ENCODE measurements around the gene NTPCR.
"Not testable (repeated sequence)": the region's sequence is repeated elsewhere in the genome, so short reads cannot be mapped to it uniquely, and the experiment has no call there.

NTPCR gene, protein sequence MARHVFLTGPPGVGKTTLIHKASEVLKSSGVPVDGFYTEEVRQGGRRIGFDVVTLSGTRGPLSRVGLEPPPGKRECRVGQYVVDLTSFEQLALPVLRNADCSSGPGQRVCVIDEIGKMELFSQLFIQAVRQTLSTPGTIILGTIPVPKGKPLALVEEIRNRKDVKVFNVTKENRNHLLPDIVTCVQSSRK

DNA sequence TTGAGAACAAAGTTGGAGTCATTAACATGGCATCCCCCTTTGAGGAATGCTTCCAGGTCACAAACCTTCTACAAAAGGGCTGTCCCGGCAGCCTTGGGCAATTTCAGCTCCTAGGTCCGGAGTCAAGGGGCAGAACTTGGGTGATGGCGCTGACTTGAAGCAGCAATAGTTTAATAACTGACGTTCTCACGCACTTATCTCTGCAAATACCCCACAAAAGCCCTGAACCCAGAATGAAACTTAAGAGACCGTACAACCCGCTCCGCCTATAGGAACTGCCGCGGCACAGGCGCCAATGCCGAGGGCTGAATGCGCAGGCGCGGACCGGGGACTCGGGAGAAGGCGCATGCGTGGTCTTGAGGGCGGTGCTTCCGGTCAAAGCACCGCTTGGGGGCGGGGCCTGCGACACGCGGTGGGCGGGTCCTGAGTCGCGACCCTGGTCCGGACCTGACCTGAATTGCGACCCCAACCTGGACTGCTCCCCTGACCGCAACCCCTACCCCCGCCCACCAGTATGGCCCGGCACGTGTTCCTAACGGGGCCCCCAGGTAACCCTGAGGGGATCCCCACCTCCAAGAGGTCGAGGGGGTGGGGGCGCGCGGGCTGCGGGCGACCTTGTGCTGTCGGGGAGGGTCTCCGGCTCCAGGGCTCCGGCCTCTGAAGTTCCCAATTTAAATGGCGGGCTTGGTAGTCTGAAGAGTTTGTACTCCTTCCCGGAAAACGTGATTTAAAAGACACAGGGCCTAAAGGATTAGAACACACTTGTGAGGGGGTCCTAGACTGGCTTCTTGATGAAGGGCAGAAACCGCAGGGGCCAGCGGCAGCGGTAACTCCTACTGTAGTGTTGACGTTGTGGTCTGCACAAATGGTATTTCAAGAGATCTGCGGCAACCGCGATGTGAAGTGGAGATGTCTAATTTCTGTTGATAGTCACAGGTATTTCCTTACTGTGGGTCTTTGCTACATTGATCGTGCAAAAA, at the start of gene NTPCR:
Gene NTPCR, plus strand, starts transcription at position 415 of the 980 bp plus-strand sequence. Its CDS starts 100 bp downstream, at position 515.
- DNase-seq, result peak; percentile 82 to 93 (median 90)

DNA sequence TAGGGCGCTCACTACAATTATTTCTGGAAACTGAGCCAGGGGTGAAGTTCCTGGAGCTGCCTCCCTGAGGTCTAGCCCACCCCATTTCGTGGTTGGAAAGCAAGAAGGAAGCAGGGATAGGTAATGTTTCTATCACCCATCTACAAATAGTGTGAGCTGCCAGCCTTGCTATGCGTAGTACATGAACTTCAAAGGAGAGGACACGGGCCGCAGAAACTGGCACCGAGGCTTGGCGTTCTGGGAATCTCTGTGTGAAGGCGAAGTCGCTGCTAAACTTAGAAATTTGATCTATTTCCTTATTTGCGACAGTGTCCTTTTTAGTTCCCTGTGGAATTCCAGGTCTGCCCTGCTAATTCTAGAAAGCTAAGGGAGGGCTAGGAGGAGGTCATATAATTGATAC, 49.6 kb upstream of the NTPCR start:
- DNase-seq, result no peak

DNA sequence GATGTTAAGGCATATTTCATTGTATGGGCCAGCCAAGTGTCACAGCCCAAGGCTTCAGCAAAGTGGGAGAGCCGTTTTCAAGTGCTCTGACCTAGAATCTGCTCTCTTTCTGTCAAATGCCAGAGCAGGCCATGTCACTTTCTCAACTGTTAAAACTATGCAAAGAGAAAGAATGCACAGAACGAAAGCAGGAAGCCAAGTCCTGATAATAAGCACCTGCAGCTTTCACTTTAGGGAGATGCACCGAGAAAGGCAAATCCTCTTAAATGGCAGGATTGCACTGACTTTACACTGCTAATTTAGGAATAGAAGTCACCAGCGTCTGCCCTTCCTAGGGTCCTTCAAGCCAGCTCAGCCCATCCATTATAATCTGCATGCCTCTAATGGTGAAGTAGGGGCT, 49.2 kb upstream of the NTPCR start:
- peak in 1 of 6 experiments; percentile 6 for DNase-seq

DNA sequence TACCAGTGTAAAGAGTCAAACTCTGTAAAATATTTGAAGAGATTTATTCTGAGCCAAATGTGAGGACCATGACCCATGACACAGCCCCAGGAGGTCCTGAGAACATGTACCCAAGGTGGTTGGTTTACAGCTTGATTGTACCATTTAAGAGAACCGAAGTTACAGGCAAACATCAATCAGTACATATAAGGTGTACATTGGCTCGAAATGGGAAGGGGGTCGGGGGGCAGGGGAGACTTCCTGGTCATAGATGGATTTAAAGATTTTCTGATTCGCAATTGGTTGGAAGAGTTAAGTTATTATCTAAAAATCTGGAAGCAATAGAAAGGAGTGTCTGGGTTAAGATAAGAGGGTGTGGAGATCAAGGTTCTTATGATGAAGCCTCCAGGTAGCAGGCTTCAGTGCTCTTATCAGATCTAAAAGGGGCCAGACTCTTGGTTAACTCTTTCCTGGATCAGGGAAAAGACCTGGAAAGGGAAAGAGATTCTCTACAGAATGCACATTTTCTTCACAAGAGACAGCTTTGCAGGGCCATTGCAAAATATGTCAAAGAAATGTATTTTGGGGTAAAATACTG, 47.5 kb upstream of the NTPCR start:
- no peak for DNase-seq

DNA sequence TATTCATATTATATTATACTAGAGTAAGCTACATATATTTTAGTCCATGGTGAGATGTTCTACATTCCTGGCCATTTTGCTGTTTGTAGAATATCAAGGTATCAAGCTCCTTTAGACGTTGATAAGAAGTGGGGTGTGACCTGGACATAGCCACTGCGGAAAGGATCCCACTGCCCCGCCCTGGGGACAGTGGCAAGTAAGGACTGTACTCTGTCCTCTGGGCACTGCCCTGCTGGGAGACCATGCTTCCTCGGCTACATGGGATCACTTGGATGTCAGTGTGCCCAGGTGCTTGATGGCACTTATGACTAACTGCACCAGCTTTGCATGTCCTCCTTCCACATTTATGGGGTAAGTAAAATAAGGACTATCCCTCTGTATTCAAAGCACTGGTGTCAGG, 46.3 kb upstream of the NTPCR start:
- no peak for DNase-seq

DNA sequence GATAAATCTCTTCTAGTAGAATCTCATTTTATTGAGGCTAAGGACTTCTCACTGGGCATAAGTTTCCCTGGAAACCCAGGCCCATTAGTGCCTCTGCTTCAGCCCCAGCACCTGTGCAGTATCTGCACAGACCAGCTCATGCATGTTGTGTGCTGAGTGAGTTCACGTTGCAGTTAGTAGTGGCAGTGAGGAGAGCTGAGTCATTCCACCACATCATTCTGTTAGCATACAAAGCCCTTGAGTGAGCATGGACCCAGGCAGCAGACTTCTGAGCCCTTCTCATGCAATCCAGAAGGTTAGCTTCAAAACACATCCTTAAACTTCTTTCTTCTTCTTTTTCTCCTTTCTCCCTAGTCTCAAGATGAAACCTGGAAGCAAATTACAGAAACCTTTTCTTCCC, 45.8 kb upstream of the NTPCR start:
- no peak for DNase-seq

DNA sequence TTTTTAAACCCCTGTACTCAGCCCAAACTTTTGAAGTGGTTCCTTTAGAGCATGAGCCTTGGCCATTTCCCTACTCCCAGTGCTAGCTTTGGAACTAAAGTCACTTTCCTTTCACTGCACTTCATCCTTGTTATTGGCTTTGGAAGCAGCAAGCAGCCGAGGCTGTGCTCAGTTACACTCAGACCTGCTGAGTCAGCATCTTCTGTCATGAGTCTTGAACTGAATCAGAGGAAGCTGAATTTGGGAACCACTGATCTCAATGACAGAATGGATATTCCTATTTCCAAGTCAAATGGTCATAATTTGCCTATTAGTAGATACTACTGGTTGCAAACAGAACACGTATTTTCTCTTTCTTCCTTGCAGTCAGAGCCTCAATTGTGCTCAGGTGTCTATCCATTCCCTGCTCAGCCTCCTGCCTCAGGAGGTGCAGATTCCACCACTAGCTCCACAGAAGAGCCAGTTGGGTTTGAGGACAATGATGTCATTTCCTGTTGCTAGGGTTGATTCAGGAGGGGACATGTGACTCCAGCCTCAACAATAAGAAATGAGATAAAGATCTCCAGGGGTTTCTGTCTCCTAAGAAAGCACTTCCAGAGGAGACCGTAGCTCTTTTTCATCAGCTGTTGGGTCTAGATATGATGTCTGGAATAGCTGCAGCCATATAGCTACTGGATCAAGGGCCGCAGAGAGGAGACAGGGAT, 44.9 kb upstream of the NTPCR start:
- no peak for DNase-seq

DNA sequence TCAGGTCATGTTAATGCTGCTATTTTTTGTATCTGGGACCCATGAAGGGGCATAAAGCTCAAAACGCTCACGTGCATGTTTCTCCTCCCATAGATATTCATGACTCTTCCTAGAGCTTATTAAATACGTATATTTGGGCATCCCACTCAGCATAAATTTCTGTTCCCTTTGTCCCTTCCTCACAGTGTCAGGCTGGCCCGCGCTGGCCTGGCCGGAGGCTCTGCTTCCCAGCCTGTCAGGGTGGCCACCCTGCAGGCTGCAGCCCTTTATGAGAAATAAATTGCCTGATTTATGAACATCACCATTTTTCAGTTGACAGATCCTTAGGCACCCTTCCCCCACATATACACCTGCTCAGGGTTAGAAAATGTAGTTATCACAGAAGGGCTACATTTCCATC, 44.0 kb upstream of the NTPCR start:
- DNase-seq, result no peak

DNA sequence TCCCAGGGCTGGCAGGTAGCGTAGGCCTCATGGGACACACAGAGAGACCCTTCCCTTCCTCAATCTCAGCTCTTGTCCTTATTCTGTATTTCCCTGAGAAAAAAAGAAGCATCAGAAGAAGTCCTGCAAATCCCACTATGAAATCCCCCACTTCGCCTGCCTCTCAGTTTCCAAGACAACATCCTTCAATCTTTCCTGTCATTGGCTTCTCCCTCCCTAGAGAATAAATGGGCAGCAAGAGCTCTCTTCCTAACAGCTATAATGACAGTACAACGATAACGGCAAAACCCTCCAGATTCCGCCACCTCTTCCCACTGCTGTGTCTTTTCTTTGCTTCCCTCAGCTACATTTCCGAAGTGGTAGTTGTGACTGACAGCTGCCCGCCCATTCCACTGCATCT, 41.6 kb upstream of the NTPCR start:
- DNase-seq, result no peak

DNA sequence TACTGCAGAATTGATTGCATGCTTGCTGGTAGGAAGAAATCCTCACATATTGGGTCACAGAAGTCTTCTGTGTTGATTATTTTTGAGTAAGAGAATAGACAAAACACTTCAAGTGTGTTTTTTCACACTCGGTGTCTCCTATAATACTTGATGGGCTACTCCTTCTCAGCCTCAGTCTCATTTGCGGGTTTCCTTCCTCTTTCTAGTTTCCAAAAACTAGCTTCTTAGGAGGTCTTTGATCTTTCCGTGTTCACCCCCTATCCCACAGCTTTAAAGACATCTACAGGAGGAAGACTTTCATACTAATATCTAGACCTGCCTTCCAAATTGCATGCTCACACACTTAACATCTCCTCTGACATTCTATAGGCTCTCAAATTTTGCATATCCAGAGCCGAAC, 40.7 kb upstream of the NTPCR start:
- DNase-seq, result no peak

DNA sequence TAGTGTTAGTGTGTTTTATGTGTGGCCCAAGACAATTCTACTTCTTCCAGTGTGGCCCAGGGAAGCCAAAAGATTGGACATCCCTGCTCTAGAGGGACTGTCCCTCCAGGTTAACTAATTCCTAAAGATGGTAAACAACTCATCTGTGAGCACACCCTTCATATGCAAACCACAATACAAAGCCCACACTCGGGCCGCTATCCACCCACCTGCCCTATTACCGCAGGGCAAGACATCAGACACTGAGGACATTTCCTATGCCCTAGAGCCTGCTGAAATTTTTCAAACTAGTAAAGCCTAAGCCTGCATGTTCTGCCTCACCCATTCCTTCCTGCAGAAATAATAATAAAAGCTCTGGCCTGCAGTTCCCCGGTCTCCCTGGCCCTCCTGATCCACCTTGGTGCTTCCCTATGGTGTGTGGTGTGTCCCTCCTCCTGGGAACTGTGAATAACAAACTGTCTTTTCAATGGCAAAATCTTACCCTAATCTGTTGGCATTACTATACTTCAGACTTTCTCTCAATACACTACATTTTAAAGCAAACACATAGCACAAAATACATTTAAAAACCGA, 39.3 kb upstream of the NTPCR start:
- no peak for DNase-seq

DNA sequence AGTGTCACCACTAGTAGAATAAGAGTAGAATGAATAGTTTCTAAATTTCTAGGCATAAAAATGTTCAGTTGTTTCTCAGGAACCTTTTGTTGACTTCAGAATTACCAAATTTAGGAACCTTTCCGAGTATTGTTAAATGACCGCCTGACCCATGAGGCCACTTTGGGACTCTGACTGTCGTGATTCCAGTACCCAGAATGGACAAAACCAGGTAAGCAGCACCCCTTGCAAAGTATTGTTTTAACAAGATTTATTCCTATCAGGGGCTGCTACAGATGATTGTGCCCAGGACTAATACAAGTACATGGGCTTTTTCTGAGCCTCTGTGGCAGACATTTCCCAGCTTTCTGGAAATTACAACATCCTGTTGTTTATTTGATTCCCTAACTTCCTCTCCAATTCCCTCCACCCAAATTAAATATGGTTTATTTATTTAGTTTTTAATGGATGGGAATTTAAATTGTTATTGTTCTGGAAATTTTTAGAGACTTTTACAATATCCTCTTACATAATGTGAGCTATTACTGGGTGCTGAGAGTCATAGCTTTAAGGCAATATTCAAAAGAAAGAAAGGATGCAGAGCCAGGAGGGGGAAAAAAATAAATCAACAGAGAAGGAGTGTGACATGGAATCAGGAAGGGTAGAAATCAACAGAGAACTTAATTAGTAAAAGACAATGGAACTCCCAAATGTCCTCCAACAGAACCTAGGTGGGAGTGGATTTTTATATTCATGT, 37.4 kb upstream of the NTPCR start:
- no peak for DNase-seq

DNA sequence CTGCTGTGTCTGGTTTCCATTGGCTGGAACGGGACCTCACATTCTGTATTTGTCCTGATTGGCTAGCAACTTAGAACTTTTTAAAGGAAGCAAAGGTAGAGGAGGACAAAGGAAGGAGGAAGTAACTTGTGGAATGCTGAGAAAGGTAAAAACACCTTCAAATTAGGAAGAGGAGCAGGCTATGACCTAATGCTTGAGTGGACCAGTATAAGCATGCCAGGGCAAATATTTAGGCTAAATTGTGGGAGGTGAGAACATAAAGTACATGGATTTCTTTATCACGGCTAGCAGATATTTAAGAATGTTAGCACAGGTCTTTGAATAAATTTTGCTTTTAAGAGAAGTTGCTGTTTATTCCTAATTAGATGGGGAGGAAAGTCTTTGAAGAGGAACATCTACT, 36.1 kb upstream of the NTPCR start:
- DNase-seq, result not testable (repeated sequence)

DNA sequence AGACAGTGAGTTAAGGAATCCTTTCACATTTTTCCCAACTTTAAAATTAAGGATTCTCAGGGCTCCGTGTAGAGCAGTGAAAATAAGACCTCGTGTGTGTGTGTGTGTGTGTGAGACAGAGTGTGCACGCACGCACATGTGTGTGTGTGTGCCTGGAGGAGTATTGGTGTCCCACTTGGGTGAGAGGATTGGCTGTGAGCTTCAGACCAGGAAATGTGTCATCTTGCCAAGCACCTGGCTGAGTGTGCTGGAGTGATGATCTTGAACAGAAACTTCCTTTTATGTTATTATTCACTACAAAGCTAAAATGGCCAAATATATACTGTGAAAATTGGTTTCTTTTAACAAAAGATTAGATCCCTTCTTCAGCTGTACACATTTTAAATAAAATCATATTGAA, 35.2 kb upstream of the NTPCR start:
- DNase-seq, result no peak

DNA sequence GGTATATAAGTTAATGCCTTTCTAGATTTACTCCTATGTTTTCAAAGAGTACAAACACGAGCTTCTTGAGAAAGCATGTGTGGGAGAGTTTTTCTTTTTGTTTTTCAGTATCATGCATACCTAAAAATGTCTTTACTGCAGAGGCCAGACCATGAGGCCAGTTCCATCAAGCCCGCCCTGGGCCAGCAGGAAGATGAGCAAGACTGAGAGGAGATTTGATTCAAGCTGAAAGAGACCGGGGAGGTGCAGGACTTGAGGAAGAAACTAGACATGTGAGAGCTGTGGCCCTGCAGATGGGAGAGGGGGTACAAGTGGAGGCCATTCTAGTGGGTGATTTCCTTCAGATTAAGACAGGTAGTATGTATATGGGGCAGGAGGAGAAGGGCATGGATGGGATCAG, 33.4 kb upstream of the NTPCR start:
- no peak for DNase-seq

DNA sequence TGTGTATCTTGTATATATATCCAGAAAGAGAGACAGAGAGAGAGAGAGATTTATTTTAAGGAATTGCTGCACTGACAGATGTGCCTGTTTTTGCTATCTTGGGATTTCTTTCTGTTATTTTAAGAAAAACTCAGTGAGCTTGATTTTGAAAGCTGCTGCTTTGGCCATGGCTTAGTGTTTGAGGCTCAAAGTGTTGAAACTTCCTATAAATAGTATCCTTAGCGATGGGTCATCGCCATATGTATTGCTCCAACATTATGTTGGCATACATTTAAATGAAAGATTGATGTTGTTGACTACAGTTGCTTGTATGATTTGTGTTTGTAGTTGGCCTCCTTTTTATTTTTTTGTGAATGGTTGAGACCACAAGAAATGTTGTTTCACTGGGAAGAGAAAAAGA, 29.0 kb upstream of the NTPCR start:
- no peak for DNase-seq

DNA sequence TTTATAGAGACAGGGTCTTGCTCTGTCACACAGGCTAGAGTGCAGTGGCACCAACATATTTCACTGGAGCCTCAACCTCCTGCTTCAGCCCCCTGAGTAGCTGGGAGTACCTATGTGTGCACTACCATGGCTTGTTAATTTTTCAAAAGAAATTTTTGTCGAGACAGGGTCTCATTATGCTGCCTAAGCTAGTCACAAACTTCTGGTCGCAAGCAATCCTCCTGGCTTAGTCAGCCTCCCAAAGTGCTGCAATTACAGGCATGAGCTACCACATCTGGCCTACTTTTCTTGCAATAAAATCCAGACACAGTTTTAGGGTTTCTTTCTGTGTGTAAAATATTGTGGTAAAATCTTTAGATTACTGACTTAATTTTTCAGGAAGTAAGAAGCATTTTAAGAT, 27.9 kb upstream of the NTPCR start:
- DNase-seq, result no peak

DNA sequence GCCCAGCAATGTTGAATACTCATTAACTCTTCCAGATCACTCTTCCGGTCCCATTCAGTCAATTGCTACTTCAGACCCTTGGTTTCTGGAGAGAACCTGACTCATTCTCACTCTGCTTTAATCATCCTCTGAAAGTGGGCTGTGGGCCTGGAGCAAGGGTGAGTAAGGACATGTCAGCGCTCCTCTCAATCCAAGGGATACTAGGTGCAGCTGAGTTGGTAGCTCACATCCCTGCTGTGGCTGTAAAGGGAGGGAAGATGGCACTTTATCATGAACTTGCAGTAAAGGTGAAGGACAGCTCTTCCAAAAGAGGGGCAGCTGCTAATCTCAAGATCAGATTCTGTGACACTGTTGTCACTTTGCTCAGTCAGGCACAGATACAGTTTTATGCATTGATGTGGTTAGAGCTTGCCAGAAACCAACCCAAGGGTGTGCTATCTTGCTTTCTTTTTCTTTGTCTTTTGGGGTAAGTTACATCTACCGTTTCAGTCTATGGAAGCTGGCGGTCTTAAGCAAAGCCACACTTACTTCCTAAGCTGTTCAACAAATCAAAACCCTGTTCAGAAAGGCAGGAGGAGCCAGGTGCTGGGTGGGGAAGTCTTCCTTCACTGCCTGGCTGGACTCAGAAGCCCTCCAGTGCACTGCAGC, 26.5 kb upstream of the NTPCR start:
- peak; percentile 18 to 86 (median 54) for DNase-seq

DNA sequence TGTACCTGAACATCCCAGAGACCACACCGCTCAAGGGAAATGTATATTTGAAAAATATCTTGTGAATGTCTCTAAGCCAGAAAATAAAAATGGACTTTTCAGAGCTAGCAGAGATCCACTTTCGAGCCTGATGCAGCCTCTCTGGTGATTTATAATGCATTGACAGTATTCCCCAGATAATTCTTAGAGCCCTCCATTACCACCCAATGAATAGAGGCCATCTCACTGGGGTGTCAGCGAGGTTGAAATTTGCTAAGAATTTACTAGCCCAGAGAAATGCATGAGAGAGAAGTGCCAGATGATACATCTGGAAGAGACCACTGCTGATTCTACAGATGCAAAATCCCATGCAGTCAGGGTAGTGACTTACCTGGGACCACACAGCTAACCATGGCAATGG, 25.5 kb upstream of the NTPCR start:
- DNase-seq, result no peak

DNA sequence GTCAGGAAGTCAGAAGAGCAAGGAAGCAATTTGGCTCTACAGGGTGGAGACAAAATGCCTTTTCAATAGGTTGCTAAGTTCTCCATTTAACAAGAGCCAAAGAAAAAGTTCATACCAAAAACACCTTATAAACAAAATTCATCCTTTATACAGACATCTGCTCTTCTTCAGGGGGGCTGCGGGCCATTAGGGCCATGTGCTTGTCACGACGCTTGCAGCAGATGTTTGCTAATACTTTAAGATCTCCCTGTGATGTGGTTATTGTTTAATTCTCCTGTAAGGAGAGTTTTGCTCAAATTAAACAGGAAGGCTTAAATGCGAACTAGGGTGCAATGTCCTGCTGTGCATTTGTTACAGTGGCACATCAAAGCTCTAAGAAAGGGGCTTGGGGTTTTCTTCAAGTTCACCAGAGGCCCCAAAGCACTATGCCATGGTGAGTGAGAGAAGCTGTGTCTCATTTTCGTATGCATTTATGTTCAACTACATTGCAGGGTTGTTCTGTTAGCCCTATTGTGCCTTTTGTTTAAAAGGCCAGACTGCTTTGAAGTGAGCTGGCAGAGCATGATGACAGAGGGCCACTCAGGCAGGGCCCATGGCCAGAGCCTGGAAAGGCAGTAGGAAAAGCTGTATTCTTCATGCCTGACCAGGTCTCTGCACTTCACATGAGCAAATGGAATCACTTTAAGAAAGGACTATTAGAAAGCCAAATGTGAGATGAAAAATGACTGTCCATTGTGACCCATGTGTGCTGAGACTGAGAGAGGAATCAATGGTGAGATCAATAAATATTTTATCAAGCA, 24.8 kb upstream of the NTPCR start:
- DNase-seq, result no peak

DNA sequence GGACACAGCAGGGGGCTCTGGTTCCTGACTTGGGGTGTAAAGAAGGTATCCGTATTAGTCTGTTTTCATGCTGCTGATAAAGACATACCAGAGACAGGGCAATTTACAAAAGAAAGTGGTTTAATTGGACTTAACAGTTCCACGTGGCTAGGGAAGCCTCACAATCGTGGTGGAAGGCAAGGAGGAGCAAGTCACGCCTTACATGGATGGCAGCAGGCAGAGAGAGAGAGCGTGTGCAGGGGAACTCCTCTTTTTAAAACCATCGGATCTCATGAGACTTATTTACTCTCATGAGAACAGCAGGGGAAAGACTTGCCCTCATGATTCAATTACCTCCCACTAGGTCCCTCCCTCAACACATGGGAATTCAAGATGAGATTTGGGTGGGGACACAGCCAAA, 23.2 kb upstream of the NTPCR start:
- not testable (repeated sequence) for DNase-seq

All from stimulated activated naive CD4-positive, alpha-beta T cell (primary cell).